Islet precursor cell (in vitro differentiated cells): Measurements from ENCODE around the gene MAP3K6.
A peak's percentile ranks its signal among the peaks of the same experiment; 100 is the strongest.
"Not testable (repeated sequence)": the region's sequence is repeated elsewhere in the genome, so short reads cannot be mapped to it uniquely, and the experiment has no call there.

Experiments
- DNase-seq: peaks from one replicate; pipeline ENCODE4 v3.0.0-alpha.2; 2018

The MAP3K6 gene

DNA sequence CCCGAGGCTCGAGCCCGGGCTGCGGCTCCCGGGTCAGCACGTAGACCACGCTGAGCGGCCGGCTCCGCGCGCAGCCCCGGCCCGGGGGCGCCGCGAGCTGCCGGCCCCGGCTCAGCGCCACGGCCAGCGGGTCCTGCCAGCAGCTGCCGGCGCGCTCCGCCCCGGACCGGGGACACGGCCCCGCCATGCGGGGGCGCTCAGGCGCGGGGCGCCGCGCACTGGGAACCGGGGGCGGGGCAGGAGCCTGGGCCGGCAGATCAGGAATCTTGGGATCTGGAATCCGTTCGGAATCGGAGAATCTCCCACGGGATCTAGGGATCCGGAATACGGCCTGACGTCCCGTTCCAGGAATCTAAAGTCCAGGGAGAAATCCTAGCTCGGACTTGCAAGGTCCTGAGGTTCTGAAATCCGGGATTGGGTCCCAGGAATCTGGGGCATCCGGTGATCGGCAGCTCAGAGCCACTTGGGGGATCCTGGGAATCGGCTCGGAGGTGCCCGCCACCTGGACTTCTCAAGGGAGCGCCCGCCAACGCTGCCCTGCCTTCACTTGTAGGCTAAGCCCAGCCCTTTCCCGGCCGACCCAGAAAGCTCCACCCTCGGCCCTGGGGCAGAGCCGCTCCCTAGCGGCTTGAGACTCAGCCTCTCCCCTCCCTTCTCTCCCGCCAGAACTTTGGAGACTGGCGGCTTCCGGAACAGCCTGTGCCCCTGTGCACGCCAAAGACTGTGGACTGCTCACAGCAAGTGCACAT, at the start of gene MAP3K6:
Gene MAP3K6, minus strand, starts transcription at position 551 of the 749 bp plus-strand sequence. Its CDS starts 364 bp downstream, at position 187.
- peak; percentile 92 for DNase-seq

DNA sequence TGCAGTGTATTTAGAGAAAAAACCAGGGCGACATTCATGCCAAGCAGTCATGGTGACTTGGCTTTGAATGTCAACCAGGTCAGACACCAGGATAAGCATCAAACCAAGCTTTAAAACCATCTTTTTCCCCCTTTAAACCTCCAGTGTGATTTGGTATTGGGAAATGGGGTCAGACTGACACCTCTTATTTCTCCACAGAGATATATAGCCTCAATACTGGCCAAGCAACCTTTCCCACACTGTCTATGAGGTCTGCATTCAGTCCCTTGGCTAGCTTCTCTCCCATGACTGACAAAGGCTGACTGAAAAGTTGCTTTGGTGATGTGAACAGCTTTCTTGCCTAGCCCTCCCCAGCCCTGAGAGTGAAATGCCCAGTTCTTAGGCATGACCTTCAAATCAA, 47.3 kb upstream of the MAP3K6 start:
- DNase-seq = no peak

DNA sequence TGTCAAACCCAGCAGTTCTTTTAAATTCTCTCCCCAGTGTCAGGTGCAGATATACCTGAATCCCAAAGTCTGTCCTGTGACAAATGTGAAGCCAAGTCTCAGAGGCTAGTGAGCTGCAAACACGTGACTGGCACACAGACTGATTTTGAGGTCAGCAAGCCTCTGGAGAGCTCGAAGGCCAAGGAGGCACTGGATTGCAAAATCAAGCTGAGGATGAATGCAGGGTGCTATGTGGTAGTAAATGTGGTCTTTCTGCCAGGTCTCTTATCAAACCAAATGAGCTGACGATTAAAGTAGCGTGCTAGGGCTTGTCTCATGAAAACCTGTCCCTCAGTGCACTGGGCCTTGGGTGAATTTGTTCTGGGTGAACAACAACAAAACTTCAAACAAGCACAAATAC, 46.2 kb upstream of the MAP3K6 start:
- no peak for DNase-seq

- no peak for DNase-seq
Observed at GRCh38 chr1:27412502-27412901, 45.7 kb upstream of the MAP3K6 start.

GRCh38 chr1:27410709-27411108, 43.9 kb upstream of the MAP3K6 start:
- no peak for DNase-seq

DNA sequence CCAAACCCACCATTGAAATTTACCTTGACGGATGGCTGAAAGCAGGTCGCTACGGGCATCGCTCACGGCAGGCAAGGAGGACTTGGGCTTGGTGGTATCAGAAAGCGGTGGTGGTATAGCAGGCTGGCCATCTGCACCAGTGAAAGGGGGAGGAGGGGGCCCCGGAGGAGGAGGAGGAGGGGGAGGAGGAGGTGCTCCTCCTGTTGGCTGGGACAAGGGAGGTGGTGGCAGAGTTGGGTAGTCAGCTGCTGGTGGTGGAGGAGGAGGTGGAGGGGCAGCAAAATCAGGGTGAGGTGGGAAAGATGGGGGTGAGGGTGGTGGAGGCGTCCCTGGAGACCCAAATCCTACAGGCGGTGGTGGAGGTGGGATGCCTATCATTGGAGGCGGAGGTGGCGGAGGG, 42.9 kb upstream of the MAP3K6 start:
- DNase-seq = no peak

DNA sequence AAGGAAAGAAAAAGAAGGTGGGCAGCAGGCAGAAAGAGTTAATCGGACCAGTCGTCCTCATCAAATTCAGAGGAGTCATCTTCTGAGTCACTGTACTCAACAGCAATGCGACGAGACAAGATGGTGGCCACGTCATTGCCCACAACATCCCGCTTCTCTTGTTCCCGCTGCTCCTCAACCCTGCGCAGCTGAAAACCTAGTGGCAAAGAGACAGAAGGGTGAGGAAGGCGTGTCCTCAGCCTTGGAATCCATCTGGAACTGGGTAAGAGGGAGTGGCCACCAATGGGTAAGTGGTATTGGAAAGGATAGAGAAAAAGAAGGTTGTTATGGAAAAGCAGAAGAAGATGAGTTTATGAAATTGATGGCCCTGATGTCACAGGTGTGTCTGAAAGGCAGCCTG, 41.4 kb upstream of the MAP3K6 start:
- no peak for DNase-seq

DNA sequence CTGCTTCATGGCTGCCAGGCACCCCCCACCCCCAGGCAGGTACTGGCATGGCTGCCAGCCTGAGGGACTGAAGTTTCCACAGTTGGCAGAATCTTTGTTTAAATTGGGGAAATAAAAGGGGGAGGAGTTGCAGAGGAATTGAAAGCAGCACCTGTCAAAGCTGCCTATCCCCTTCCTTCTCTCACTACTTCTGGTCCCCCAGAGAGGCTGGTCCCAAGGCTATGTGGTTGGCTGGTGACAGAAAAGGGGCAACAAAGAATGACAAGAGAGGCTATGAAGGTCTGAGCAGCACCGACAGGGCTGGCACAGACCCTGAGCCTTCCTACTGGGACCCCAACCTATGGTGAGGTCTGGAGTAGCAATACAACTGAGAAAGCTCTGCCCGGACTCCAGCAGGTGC, 40.0 kb upstream of the MAP3K6 start:
- not testable (repeated sequence) for DNase-seq

GRCh38 chr1:27406362-27406680, 39.6 kb upstream of the MAP3K6 start:
- no peak for DNase-seq

- peak; percentile 83 for DNase-seq
Observed at GRCh38 chr1:27405598-27406361, 39.0 kb upstream of the MAP3K6 start.

GRCh38 chr1:27405074-27405473, 38.3 kb upstream of the MAP3K6 start:
- DNase-seq = peak; percentile 95

GRCh38 chr1:27403931-27404330, 37.2 kb upstream of the MAP3K6 start:
- DNase-seq = no peak

DNA sequence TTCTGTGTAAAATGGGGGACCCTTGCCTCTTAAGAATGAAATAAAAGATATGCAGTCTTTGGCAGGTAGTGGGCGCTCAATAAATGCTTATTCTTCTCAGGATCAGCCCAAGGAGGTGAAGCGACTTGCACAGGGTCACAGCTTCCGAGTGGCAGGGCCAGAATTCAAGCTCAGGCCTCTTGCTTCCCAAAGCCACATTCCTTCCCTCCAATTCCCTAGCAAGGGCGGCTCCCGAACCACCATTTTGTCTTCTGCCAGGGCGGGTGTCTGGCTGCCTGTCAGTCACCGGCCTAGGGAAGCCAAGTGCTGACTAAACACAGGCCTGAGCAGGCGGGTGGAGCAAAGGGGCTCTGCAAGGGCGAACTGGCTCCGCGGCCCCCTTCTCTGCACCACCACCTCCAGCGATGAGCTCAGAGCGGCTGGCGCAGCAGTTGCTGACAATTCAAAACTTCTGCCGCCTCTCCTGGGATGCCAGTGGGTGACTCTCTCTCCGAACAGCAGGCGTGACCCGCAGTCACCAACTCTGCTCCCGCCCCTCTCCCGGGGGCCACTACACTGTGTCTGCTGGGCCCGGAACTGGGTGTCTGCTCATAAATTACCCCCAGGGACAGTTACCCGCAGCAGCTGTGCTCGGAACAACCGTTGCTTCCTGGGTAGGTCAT, 36.4 kb upstream of the MAP3K6 start:
- peak; percentile 83 for DNase-seq

GRCh38 chr1:27402349-27402754, 35.6 kb upstream of the MAP3K6 start:
- peak; percentile 76 for DNase-seq

DNA sequence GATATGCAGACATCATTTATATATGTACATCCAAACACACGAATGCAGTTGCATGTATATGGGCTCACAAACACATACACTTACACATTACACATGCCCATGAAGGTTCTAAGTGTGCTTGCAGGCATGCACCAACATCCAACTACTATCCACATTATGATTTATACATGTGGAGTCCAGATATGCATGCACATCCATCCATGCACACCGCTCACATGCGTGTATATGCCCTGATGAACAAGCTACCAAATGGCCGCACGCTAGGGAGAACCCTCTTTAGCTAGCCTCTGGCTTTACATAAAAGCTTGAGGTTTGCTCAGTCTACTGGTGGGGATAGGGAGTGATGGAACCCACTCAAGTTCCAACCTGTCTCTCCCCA, 34.2 kb upstream of the MAP3K6 start:
- DNase-seq = no peak

GRCh38 chr1:27400082-27400962, 33.6 kb upstream of the MAP3K6 start:
- peak; percentile 52 for DNase-seq

DNA sequence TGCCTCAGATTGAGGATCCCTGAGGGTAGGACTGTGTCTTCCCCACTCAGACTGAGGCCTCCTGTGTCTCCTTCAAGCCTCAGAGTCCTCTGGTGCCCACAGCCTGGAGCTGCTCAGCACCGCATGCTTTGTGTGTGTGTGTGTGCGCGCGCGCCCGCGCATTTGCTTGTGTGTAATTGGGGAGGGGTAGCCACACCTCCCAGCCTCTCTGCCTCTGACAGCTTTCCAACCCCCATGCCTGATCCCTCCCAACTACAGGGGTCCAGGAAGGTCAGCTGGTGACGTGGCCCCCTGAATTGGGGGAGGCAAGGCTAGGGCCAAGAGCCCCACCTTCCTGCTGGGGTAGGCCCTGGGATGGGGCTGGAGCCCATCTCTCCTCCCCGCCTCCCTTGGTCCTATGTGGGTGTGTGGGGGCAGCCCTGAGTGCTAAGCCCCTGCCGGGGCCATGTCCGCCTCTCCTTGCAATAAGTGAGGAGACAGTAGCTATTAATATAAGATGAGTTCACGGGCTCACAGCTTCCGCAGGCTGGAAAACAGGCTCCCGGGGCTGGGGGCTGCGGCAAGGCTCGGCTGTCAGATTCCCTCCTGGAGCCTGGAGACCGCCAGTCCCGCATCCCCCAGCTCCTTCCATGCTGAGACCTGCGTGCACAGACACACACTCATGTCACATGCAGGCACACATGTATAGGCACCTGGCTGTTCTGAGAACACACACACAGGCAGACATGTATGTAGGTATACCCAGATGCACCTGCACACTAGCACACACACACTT, 32.7 kb upstream of the MAP3K6 start:
- DNase-seq = peak; percentile 52

- no peak for DNase-seq
Observed at GRCh38 chr1:27398405-27399149, 31.8 kb upstream of the MAP3K6 start.

- peak; percentile 53 for DNase-seq
Observed at GRCh38 chr1:27397749-27398148, 31.0 kb upstream of the MAP3K6 start.

DNA sequence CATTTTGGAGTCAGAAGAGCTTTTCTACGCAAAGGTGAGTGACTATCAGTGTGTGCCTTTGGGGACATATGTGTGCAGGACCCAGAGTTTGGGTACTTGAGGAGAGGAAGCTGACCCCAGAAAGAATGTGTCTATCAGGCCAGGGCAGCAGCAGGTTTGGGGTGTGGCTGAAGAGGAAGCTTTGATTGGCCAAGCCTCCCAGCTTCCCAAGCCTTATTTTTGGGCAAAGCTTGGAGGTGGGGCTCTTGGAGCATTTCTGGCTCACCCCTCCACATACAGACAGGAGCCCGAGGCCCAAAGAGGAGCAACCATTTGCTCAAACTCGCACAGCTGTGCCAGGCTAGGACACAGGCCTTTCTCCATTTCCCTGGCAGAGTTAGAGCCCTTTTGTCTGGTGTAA, 30.3 kb upstream of the MAP3K6 start:
- no peak for DNase-seq

GRCh38 chr1:27395441-27396195, 28.9 kb upstream of the MAP3K6 start:
- peak; percentile 91 for DNase-seq
